Left forelimb (tissue), 1 donor: Measurements from ENCODE around the gene PPP2R2D.
A peak's percentile ranks its signal among the peaks of the same experiment; 100 is the strongest.
"Not testable (repeated sequence)": the region's sequence is repeated elsewhere in the genome, so short reads cannot be mapped to it uniquely, and the experiment has no call there.

Experiments
- DNase-seq: peaks from one replicate; pipeline ENCODE4 v3.0.0-alpha.2; 2018; ENCODE audit warnings: low spot score

PPP2R2D gene

GRCh38 chr10:131977323-131978096 lies 76.7 kb downstream of the PPP2R2D start:
- DNase-seq: no peak

- no peak for DNase-seq
These were observed 77.6 kb downstream of the PPP2R2D start for GRCh38 chr10:131978366-131978765.

GRCh38 chr10:131978851-131979250 lies 78.0 kb downstream of the PPP2R2D start:
- no peak for DNase-seq

GRCh38 chr10:131979336-131979735 lies 78.5 kb downstream of the PPP2R2D start:
- no peak for DNase-seq

GRCh38 chr10:131979821-131980270 lies 79.0 kb downstream of the PPP2R2D start:
- DNase-seq: no peak

- no peak for DNase-seq
These were observed 79.5 kb downstream of the PPP2R2D start for GRCh38 chr10:131980321-131980720.

GRCh38 chr10:131980761-131981428 lies 80.1 kb downstream of the PPP2R2D start:
- no peak for DNase-seq

- peak; percentile 97 for DNase-seq
These were observed 80.8 kb downstream of the PPP2R2D start, which contains the start of gene BNIP3 for GRCh38 chr10:131981429-131982184. BNIP3 (minus strand) TSS chr10:131981923; CDS start chr10:131981806, 117 bp downstream.

- no peak for DNase-seq
These were observed 81.5 kb downstream of the PPP2R2D start for GRCh38 chr10:131982185-131982756.

GRCh38 chr10:131982796-131983195 lies 82.0 kb downstream of the PPP2R2D start:
- no peak for DNase-seq

- no peak for DNase-seq
These were observed 83.0 kb downstream of the PPP2R2D start for GRCh38 chr10:131983780-131984179.

GRCh38 chr10:131986851-131987250 lies 86.0 kb downstream of the PPP2R2D start:
- not testable (repeated sequence) for DNase-seq

- not testable (repeated sequence) for DNase-seq
These were observed 86.5 kb downstream of the PPP2R2D start for GRCh38 chr10:131987301-131987700.

GRCh38 chr10:131987786-131988185 lies 87.0 kb downstream of the PPP2R2D start:
- not testable (repeated sequence) for DNase-seq

- no peak for DNase-seq
These were observed 90.9 kb downstream of the PPP2R2D start for GRCh38 chr10:131991726-131992125.

- no peak for DNase-seq
These were observed 92.5 kb downstream of the PPP2R2D start for GRCh38 chr10:131993275-131993674.

GRCh38 chr10:131994435-131994834 lies 93.6 kb downstream of the PPP2R2D start:
- no peak for DNase-seq

- DNase-seq: no peak
These were observed 95.9 kb downstream of the PPP2R2D start for GRCh38 chr10:131996466-131997365.

- DNase-seq: no peak
These were observed 96.7 kb downstream of the PPP2R2D start for GRCh38 chr10:131997366-131998049.

- DNase-seq: no peak
These were observed 97.4 kb downstream of the PPP2R2D start for GRCh38 chr10:131998050-131998844.
